SJCRH30 (cell line): ENCODE measurements around the gene GM2A. TPM values are rescaled to one million over a fixed set of nuclear protein-coding genes. Genes with fewer than 3 reads are reported as not detected.
"Not testable (repeated sequence)": the region's sequence is repeated elsewhere in the genome, so short reads cannot be mapped to it uniquely, and the experiment has no call there.

Source experiments
- DNase-seq, 2 experiments: peaks; one replicate each; pipeline ENCODE4 v3.0.0-alpha.2; 2015 to 2020
- H3K27ac ChIP-seq: fragments of 250-450 bp; sonication (Bioruptor Pico); 2 replicates; pipeline ENCODE4 v1.5.1; 2020; ENCODE audit warnings: mild to moderate bottlenecking, moderate library complexity
- H3K27me3 ChIP-seq: fragments of 250-450 bp; sonication (Bioruptor Pico); 2 replicates; pipeline ENCODE4 v1.5.1; 2020; ENCODE audit warnings: mild to moderate bottlenecking, moderate library complexity
- H3K36me3 ChIP-seq: fragments of 250-450 bp; sonication (Bioruptor Pico); 2 replicates; pipeline ENCODE4 v1.5.1; 2020; ENCODE audit warnings: mild to moderate bottlenecking, moderate library complexity
- H3K4me1 ChIP-seq: fragments of 250-450 bp; sonication (Bioruptor Pico); 2 replicates; pipeline ENCODE4 v1.5.1; 2020; ENCODE audit warnings: mild to moderate bottlenecking, moderate library complexity
- H3K4me3 ChIP-seq: fragments of 250-450 bp; sonication (Bioruptor Pico); 2 replicates; pipeline ENCODE4 v1.5.1; 2020; ENCODE audit warnings: mild to moderate bottlenecking, moderate library complexity
- H3K9me3 ChIP-seq: fragments of 250-450 bp; sonication (Bioruptor Pico); replicated peaks from 2 replicates; pipeline ENCODE4 v1.5.1; 2020; ENCODE audit warnings: mild to moderate bottlenecking, moderate library complexity
- total RNA-seq: library from RNA; depleted of rRNA; stranded (reverse); fragments of >200 nt; shearing (Covaris generic); gene quantifications from 2 replicates; pipeline ENCODE4 v1.2.3, GENCODE V29; 2014

Gene GM2A
- total RNA-seq, 1 experiment from 2014 or later, result 1.7 TPM

DNA sequence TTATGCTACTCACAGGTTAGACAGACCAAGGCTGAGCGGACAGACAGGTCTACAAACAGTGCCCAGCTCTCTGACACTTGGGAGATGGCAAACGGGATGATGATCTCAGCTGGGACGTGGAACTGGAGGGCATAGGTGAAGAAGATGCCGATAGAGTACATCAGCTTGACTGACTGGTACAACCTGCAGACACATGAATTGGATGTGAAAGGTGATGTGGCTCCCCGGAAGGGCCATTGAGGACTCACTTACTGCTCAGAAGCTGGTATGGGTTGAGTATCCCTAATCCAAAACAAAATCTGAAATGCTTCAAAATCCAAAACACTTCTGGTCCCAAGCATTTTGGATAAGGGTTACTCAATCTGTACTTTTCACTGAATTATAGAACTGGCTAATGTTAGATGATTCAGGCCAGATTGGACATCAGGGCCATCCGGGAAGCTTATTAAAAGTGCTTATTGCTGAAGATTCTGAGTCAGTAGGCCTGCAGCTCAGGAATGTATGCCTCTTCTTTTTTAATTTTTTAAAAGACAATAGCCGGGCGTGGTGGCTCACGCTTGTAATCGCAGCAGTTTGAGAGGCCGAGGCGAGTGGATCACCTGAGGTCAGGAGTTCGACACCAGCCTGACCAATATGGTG, 28.1 kb downstream of the GM2A start:
- Histone ChIP-seq H3K36me3 (no peaks in the 10 kb centered on the region), H3K9me3 (no peaks in the 10 kb centered on the region), H3K4me3 (no peak overlapping the region), H3K4me1 (no peaks in the 10 kb centered on the region), H3K27me3 (no peaks in the 10 kb centered on the region), H3K27ac (no peak overlapping the region)
- no peak for DNase-seq

DNA sequence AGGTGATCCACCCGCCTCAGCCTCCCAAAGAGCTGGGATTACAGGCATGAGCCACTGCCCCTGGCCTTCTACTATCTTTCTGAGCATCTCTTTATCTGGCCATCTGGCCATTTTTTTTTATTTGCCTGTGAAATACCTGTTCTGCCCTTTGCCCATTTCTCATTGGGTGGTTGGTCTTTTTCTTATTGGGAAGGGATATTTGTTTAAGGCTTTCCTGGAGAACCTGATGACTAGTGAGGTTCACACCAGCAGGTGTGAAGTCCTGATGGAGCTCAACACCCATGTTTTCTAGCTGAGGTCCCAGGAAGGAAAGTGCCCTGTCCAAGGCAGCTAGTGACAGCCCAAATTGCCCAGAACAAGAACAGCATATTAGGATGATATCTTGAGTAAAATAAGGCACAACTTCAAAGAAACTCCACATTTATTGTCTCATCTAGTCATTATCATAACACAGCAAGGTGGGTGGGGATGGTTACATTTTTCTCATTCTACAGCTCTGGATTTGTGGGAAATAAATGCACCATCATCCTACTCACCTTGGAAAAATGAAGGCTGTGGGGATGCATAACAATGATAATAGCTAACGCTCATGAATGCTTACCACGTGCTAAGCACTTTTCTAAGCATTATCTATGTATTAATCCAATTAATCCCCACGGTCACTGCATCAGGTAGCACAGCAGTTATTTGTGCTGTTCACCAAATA, 30.3 kb downstream of the GM2A start:
- H3K9me3 ChIP-seq, result no peaks in the 10 kb centered on the region
- no peak for DNase-seq
- H3K27ac ChIP-seq, result no peak overlapping the region
- H3K4me1 ChIP-seq, result no peaks in the 10 kb centered on the region
- H3K36me3 ChIP-seq, result no peaks in the 10 kb centered on the region
- H3K27me3 ChIP-seq, result no peaks in the 10 kb centered on the region
- no peak overlapping the region for H3K4me3 ChIP-seq

DNA sequence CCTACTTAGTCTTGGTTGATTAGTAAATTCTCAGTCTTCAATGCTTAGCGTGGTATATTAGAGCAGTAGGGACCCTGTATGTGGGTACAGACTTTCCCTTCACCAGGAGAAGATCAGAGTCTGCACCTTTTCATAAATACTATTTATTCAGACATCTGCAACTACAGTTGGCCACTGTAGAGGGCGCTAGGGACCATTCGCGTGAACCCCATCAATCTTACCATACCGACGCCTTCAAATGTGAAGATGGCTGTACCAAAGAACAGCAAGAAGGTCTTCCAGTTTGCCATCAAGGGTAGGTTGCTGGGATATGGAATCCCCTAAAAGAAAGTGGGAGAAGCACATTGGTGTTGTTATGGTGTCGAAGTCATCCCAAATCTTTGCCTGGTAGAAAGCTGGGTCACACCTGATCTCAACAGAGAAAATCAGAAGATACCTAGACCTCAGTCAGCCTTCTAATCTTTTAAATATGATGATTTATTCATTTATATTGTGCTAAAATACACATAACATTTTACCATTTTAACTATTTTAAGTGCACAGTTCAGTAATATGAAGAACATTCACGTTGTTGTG, 31.5 kb downstream of the GM2A start:
- Histone ChIP-seq H3K27me3 (no peaks in the 10 kb centered on the region), H3K4me1 (no peaks in the 10 kb centered on the region), H3K4me3 (no peak overlapping the region), H3K27ac (no peak overlapping the region), H3K9me3 (no peaks in the 10 kb centered on the region), H3K36me3 (no peaks in the 10 kb centered on the region)
- DNase-seq, result peak in 1 of 2 experiments; percentile 9

DNA sequence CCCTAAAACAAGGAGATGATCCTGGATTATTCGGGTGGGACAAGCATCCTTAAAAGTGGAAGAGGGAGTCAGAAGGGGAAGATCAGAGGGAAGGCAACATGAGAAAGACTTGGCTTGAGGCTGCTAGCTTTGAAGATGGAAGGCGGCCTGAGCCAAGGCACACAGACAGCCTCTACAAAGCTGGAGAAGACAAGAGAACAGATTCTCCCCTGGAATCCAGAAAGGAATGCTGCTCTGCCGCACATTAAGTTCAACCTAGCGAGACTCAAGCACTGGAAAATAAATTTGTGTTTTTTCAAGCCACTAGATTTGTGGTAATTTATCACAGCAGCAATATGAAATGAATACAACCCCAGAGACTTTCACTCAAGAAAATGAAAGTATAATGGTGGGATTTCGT, 32.7 kb downstream of the GM2A start:
- DNase-seq, result no peak
- H3K36me3 ChIP-seq, result no peaks in the 10 kb centered on the region
- no peaks in the 10 kb centered on the region for H3K9me3 ChIP-seq
- no peaks in the 10 kb centered on the region for H3K27me3 ChIP-seq
- H3K4me1 ChIP-seq, result no peaks in the 10 kb centered on the region
- no peak overlapping the region for H3K27ac ChIP-seq
- no peak overlapping the region for H3K4me3 ChIP-seq

DNA sequence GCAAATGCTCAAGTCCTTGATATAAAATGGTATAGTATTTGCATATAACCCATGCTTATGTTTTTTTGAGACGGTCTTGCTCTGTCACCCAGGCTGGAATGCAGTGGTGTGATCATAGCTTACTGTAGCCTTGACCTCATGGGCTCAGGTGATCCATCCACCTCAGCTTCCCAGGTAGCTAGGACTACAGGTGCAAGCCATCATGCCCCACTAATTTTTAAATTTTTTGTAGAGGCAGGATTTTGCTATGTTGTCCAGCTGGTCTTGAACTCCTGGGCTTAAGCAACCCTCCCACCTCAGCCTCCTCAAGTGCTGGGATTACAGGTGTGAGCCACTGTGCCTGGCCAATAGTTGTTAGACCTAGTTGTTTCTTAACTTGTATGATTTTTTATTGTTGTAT, 33.3 kb downstream of the GM2A start:
- H3K27me3 ChIP-seq, result no peaks in the 10 kb centered on the region
- no peak overlapping the region for H3K27ac ChIP-seq
- no peak for DNase-seq
- H3K36me3 ChIP-seq, result no peaks in the 10 kb centered on the region
- H3K4me1 ChIP-seq, result no peaks in the 10 kb centered on the region
- H3K9me3 ChIP-seq, result no peaks in the 10 kb centered on the region
- H3K4me3 ChIP-seq, result no peak overlapping the region

DNA sequence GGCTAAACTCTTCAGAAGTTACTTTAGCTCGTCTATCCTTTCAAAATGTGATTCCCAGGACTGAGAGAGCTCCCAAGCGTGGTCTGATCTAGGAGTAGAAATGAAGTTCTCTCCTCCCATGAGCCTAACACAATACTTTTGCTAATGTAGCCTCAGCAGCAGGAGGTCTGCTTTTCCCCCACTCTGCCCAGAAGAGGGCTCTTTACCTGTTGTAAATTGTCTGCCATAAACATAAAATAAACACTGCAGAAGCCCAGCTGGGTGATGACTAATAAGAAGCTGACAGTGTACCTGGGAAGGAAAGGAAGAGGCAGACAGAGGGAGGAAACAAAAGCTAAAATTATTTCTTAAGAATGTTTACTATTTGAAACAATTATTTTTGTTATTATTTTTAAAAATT, 35.2 kb downstream of the GM2A start:
- Histone ChIP-seq H3K36me3 (no peaks in the 10 kb centered on the region), H3K27ac (no peak overlapping the region), H3K4me3 (no peak overlapping the region), H3K9me3 (no peaks in the 10 kb centered on the region), H3K27me3 (no peaks in the 10 kb centered on the region), H3K4me1 (no peaks in the 10 kb centered on the region)
- DNase-seq, result no peak

DNA sequence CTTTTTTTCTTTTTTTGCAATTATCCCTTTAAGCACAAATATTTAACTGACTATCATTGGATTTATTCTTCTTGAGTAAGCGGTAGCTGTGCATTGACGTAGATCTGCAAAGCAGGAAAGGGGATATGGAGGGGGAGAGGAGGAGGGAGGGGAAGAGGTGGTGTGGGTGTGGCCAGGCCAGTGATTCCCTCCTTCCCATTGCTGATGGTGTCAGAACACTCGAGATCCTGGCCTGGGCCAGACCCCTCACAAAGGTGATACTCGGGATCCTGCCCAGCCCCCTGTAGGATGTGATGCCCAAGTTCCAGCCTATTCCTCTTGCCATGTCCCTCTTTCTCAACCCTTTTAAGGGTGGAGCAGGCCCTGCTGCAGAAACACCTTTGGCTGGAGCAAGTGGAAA, 40.6 kb downstream of the GM2A start:
- H3K27ac ChIP-seq, result no peak overlapping the region
- H3K4me3 ChIP-seq, result no peak overlapping the region
- H3K27me3 ChIP-seq, result no peaks in the 10 kb centered on the region
- H3K4me1 ChIP-seq, result no peaks in the 10 kb centered on the region
- no peak for DNase-seq
- H3K36me3 ChIP-seq, result no peaks in the 10 kb centered on the region
- H3K9me3 ChIP-seq, result no peaks in the 10 kb centered on the region

DNA sequence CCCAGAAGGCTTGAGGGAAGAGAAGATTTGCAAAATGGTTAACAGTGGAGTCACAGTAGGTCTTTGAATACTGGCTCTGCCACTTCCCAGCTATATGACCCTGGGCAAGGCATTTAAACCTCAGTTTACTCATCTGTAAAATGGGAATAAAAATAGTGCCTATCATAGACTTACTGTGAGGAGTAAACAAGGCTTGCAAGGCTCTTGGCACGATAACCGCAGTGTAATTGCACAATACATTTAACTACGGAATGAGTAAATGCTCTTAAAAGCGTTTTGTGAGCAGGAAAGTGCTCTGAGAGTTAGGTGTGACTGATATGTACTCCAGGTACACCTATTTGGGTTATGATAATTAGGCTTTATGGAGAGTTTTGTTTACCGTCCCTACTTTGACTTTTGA, 42.2 kb downstream of the GM2A start:
- H3K4me3 ChIP-seq, result no peak overlapping the region
- no peaks in the 10 kb centered on the region for H3K9me3 ChIP-seq
- H3K4me1 ChIP-seq, result no peaks in the 10 kb centered on the region
- no peak for DNase-seq
- no peaks in the 10 kb centered on the region for H3K27me3 ChIP-seq
- H3K36me3 ChIP-seq, result no peaks in the 10 kb centered on the region
- H3K27ac ChIP-seq, result no peak overlapping the region

DNA sequence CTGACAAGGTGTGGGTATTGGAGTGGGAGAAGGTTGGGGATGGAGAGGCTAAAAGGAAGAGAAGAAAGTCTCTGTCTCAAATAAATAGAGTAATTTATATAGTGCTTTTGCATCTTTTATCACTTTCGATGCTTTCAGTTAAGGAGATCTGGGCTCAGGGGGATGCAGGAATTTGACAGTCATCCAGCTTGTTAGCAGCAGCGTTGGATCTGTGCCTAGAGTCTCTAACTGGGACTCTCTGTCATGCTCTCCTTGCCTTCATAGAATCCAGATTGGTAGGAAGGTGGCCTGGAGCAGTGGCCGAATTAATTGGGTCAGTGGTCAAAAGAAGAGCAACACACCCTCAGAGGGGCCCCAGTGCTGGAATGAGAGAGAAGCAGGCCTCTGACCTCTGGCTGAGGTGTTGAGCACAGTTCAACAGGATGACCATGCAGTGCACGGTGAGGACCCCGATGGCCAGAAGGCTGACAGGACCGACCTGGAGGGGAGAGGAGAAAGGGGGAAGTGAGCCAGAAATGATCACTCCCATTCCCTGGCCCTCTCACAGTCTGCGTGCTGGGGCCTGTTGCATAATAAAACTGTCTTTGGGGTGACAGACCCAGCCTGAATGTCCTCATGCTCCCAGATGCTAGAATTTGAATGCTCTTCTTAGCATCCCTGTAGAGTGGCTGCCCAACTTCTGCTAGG, 42.9 kb downstream of the GM2A start:
- H3K9me3 ChIP-seq, result no peaks in the 10 kb centered on the region
- no peak overlapping the region for H3K27ac ChIP-seq
- H3K27me3 ChIP-seq, result no peaks in the 10 kb centered on the region
- H3K36me3 ChIP-seq, result no peaks in the 10 kb centered on the region
- H3K4me3 ChIP-seq, result no peak overlapping the region
- DNase-seq, result no peak
- no peaks in the 10 kb centered on the region for H3K4me1 ChIP-seq

DNA sequence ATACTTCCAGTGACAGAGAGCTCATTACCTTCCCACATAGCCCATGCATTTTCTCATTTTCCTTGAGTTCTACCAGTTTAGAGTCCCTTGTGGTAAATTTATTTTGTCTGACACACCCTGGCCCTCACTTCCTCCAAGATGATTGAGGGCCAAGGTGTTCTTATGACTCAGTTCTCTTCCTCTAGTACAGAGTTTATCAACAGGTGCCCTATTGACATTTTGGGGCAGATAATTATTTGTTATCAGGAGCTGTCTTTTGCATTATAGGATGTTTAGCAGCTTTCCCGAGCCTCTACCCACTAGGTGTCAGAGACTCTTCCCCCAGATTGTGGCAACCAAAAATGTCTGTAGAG, 43.5 kb downstream of the GM2A start:
- Histone ChIP-seq H3K27ac (no peak overlapping the region), H3K27me3 (no peaks in the 10 kb centered on the region), H3K36me3 (no peaks in the 10 kb centered on the region), H3K4me1 (no peaks in the 10 kb centered on the region), H3K4me3 (no peak overlapping the region), H3K9me3 (no peaks in the 10 kb centered on the region)
- no peak for DNase-seq

DNA sequence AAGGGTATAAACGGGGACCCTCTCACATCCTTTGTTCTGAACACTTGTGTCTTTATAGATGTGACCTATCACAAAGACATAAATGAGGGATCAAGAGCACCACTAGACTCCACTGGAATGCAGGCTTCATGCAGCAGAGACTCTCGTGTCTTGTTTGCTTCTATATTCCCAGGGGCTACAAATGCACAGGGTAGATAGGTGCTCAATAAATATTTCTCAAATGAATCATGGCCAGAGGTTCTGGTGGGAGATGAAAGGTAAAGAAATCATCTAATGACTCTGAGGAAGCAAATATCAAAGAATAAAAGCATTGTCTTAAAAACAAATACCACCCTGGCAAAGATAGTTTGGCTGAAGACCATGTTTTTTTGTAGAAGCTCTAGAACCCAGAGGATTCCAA, 44.0 kb downstream of the GM2A start:
- no peak for DNase-seq
- Histone ChIP-seq H3K4me1 (no peaks in the 10 kb centered on the region), H3K9me3 (no peaks in the 10 kb centered on the region), H3K4me3 (no peak overlapping the region), H3K36me3 (no peaks in the 10 kb centered on the region), H3K27me3 (no peaks in the 10 kb centered on the region), H3K27ac (no peak overlapping the region)

DNA sequence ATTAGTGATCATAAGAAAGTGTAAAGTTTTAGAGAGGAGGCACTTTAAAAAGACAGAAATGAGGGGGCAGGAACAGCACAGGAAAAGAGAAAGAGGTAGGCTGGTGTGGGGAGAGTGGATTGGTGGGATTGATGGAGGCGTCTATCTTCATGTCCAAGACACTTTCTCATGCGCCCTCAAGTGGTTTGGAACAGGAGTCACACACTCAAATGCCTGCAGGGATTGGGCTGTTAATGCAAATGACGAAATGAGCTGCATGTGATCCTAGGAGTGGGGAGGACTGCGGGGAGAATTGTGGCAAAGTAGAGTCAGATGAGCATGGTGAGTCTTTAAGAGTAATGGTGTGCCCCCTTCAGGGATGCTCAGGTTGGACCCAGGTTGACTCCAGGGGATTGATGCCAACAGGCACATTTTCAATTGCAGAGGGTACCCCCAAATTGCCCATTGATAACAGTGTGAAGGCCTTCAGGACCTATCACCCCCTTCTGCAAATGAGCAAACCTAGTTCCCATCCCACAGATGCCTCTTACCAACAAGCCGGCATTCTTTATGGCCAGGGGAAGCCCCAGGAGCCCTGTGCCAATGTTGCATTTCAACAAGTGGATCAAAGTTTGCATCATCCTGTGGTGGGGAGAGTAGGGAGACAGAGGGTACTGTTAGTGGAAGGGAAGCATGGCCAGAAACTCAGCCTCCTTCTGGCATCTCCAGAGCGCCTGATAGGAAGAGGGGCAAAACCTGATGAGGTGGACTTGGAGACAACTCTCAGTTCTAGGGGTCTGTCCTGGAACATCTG, 45.3 kb downstream of the GM2A start:
- Histone ChIP-seq H3K4me3 (no peak overlapping the region), H3K9me3 (no peaks in the 10 kb centered on the region), H3K4me1 (no peaks in the 10 kb centered on the region), H3K36me3 (no peaks in the 10 kb centered on the region), H3K27me3 (no peaks in the 10 kb centered on the region), H3K27ac (no peak overlapping the region)
- peak; percentile 25 to 60 for DNase-seq

DNA sequence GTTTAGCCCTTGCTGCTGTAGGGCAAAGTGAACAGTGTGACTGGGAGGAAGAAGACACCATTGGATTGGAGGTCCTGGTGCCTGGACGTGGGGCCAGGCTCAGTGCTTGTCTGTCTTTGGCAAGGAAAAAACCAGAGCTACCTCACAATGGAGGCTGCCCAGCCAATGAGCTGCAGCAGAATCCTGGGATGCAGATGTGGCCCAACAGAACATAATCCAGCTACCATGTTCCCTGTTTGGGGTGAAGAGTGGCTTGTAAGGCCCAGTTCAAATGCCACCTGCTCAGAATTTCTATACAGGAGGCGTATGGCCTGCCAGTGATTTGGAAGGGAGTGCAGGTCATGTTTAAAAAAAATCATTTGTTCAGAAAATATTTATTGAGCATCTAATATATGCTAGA, 50.7 kb downstream of the GM2A start, which contains the start of gene SLC36A3:
TSS of gene SLC36A3 (minus strand) at position 101 of the 400 bp plus-strand sequence. CDS start 412 bp downstream, outside the sequence.
- no peak for DNase-seq
- Histone ChIP-seq H3K27ac (no peak within 1 kb of the TSS), H3K9me3 (no peaks in the 10 kb centered on the region), H3K36me3 (no peaks in the 10 kb centered on the region), H3K4me1 (no peaks in the 10 kb centered on the region), H3K4me3 (no peak within 1 kb of the TSS), H3K27me3 (no peaks in the 10 kb centered on the region)

DNA sequence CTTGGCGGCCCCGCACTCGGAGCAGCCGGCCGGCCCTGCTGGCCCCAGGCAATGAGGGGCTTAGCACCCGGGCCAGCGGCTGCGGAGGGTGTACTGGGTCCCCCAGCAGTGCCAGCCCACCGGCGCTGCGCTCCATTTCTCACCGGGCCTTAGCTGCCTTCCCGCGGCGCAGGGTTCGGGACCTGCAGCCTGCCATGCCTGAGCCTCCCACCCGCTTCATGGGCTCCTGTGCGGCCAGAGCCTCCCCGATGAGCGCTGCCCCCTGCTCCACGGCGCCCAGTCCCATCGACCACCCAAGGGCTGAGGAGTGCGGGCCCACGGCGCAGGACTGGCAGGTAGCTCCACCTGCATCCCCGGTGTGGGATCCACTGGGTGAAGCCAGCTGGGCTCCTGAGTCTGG, 56.3 kb downstream of the GM2A start:
- H3K27me3 ChIP-seq, DNase-seq, H3K36me3 ChIP-seq, H3K9me3 ChIP-seq, H3K4me1 ChIP-seq, H3K4me3 ChIP-seq, H3K27ac ChIP-seq: not testable (repeated sequence)

DNA sequence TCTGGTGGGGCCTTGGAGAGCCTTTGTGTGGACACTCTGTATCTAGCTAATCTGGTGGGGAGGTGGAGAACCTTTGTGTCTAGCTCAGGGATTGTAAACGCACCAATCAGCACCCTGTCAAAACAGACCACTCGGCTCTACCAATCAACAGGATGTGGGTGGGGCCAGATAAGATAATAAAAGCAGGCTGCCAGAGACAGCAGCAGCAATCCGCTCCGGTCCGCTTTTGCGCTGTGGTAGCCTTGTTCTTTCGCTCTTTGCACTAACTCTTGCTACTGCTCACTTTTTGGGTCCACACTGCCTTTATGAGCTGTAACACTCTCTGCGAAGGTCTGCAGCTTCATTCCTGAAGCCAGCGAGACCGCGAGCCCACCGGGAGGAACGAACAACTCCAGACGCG, 56.8 kb downstream of the GM2A start:
- not testable (repeated sequence) for DNase-seq, H3K4me3 ChIP-seq, H3K36me3 ChIP-seq, H3K27me3 ChIP-seq, H3K9me3 ChIP-seq, H3K4me1 ChIP-seq, H3K27ac ChIP-seq
